DOHH2 (cell line): Measurements from ENCODE around the gene SYNGR2.

Source experiments
- H3F3A ChIP-seq: fragments of 200-600 bp; sonication (generic), shearing (Covaris generic); 2 replicates; pipeline ENCODE4 v1.6.0; 2016; ENCODE audit warnings: antibody characterized with exemption, mild to moderate bottlenecking; ENCODE audit not compliant: control insufficient read depth, insufficient read depth
- H3K27ac ChIP-seq: fragments of 200-600 bp; sonication (generic); 2 replicates; pipeline ENCODE4 v1.5.1; 2014; ENCODE audit warnings: low read depth, mild to moderate bottlenecking, low read length, moderate library complexity
- H3K27me3 ChIP-seq: fragments of 200-600 bp; sonication (generic); 2 replicates; pipeline ENCODE4 v1.6.1; 2014; ENCODE audit warnings: mild to moderate bottlenecking, low read length, mixed read lengths; ENCODE audit not compliant: control insufficient read depth
- H3K36me3 ChIP-seq: fragments of 200-600 bp; sonication (generic); 2 replicates; pipeline ENCODE4 v1.6.1; 2014; ENCODE audit warnings: mild to moderate bottlenecking, low read length, moderate library complexity, mixed read lengths; ENCODE audit not compliant: control insufficient read depth
- H3K4me1 ChIP-seq: fragments of 200-600 bp; sonication (generic); 2 replicates; pipeline ENCODE4 v1.6.1; 2014; ENCODE audit warnings: mild to moderate bottlenecking, low read length, mixed read lengths; ENCODE audit not compliant: control insufficient read depth
- H3K4me2 ChIP-seq: fragments of 200-600 bp; sonication (generic); 2 replicates; pipeline ENCODE4 v1.6.0; 2014; ENCODE audit warnings: mild to moderate bottlenecking, low read length, moderate library complexity
- H3K4me3 ChIP-seq: fragments of 200-600 bp; sonication (generic); 2 replicates; pipeline ENCODE4 v1.5.1; 2014; ENCODE audit warnings: mild to moderate bottlenecking, low read length, mixed read lengths
- H3K79me2 ChIP-seq: fragments of 200-600 bp; sonication (generic); 2 replicates; pipeline ENCODE4 v1.6.1; 2014; ENCODE audit warnings: mild to moderate bottlenecking, low read length, mixed read lengths; ENCODE audit not compliant: control insufficient read depth
- H3K9me2 ChIP-seq: fragments of 200-600 bp; sonication (generic); replicated peaks from 2 replicates; pipeline ENCODE4 v1.6.1; 2014; ENCODE audit warnings: mild to moderate bottlenecking, low read length, mixed read lengths; ENCODE audit not compliant: control insufficient read depth
- H3K9me3 ChIP-seq: fragments of 200-600 bp; sonication (generic); 2 replicates; pipeline ENCODE4 v1.6.1; 2014; ENCODE audit warnings: antibody characterized with exemption, low read length, mixed read lengths; ENCODE audit not compliant: control insufficient read depth, insufficient read depth
- H4K20me1 ChIP-seq: fragments of 200-600 bp; sonication (generic); 2 replicates; pipeline ENCODE4 v1.6.0; 2014; ENCODE audit warnings: low read depth, mild to moderate bottlenecking, antibody characterized with exemption, low read length, moderate library complexity; ENCODE audit not compliant: control insufficient read depth, insufficient read depth
- EZH2phosphoT487 ChIP-seq: fragments of 200-600 bp; sonication (generic); IDR thresholded peaks from 2 replicates; pipeline ENCODE4 v1.6.1; 2017; ENCODE audit warnings: borderline replicate concordance, mild to moderate bottlenecking, antibody characterized with exemption, low read length, moderate library complexity, mixed read lengths
- TF ChIP-seq, protein P1 (sequence below): fragments of 200-600 bp; sonication (generic); IDR thresholded peaks from one replicate; pipeline ENCODE4 v1.5.1; 2014; ENCODE audit warnings: antibody characterized with exemption, mild to moderate bottlenecking, low read depth, low read length; ENCODE audit not compliant: poor library complexity, severe bottlenecking

The SYNGR2 gene

DNA sequence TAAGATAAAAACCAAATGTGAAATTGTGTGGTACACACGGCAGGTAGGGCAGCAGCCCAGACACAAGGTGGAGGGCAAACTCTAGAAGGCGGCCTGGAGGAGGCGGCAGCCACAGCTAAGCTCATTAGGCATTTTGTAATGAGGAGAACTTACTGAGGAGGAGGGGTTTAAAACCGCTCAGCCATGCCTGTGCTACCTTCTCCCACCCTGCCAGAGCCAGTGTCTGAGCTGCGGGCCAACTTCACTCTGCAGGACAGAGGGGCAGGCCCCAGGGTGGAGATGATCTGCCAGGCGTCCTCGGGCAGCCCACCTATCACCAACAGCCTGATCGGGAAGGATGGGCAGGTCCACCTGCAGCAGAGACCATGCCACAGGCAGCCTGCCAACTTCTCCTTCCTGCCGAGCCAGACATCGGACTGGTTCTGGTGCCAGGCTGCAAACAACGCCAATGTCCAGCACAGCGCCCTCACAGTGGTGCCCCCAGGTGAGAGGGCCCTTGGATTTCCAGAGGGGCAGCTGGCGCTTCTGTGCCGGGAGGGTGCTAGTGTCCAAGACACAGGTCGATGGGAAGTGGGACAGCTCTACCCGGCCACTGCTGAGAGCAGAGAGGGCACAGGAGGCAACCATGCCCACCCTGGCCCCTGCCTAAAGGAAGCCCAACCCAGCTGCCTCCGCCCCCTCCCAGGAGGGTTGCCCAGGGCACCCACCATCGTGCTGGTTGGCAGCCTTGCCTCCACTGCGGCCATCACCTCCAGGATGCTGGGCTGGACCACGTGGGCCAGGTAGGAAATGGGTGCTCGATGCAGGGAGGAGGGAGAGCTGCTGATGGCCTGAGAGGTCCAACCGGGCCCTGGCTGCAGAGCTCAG, 4.3 kb upstream of the SYNGR2 start:
- Histone ChIP-seq H3F3A (peaks cover 5% of the 10 kb centered on the region), H4K20me1 (peaks cover under 1% of the 10 kb centered on the region), H3K9me3 (no peaks in the 10 kb centered on the region), H3K4me2 (no peak overlapping the region), H3K27ac (no peak overlapping the region), H3K79me2 (peaks cover 14% of the 10 kb centered on the region), H3K27me3 (no peaks in the 10 kb centered on the region), H3K36me3 (peaks cover 2% of the 10 kb centered on the region), H3K9me2 (no peaks in the 10 kb centered on the region), H3K4me1 (peaks cover 49% of the 10 kb centered on the region), H3K4me3 (no peak overlapping the region)
- TF ChIP-seq, protein P1, sequence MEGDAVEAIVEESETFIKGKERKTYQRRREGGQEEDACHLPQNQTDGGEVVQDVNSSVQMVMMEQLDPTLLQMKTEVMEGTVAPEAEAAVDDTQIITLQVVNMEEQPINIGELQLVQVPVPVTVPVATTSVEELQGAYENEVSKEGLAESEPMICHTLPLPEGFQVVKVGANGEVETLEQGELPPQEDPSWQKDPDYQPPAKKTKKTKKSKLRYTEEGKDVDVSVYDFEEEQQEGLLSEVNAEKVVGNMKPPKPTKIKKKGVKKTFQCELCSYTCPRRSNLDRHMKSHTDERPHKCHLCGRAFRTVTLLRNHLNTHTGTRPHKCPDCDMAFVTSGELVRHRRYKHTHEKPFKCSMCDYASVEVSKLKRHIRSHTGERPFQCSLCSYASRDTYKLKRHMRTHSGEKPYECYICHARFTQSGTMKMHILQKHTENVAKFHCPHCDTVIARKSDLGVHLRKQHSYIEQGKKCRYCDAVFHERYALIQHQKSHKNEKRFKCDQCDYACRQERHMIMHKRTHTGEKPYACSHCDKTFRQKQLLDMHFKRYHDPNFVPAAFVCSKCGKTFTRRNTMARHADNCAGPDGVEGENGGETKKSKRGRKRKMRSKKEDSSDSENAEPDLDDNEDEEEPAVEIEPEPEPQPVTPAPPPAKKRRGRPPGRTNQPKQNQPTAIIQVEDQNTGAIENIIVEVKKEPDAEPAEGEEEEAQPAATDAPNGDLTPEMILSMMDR = no peak
- TF ChIP-seq EZH2phosphoT487 = no peak

DNA sequence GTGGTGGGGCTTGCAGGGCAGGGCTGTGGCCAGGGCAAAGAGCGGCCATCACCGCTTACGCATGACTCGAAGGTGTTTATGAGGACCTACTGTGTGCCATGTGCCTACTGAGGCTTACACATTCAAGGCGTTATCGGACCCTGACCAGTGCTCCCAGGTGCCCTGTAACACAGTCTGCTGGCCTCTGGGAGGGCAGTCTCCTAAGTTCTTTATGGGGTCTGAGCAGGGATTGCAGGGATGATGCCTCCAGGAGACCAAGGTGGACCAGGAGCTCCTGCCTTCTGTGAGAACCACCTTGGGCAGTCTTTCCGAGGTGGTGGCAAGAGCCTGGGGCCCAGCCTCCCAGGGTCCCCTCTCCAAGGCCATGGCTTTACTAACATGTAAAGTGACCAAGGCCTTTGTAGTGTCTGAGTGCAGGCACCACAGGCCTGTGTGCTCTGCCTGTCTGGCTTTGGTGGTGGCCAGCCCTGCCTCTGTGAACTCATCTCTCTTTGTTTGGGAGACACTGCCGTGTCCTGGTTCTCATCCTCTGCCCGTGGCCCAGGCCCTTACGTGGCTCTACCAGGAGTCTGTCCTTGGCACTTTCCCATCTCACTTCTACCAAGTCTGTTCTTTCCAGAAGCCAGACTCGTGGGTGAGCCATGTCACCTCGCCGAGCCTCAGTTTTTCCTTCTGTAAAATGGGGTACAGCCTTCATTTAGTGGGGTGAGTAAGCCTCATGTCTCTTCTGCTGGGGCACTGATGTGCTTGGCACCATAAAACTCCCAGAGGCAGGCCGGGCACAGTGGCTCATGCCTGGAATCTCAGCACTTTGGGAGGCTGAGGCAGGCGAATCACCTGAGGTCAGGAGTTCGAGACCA, 3.4 kb upstream of the SYNGR2 start:
- Histone ChIP-seq H3K4me3 (no peak overlapping the region), H3K79me2 (peaks cover 23% of the 10 kb centered on the region), H3K9me2 (no peaks in the 10 kb centered on the region), H3K4me1 (peaks cover 49% of the 10 kb centered on the region), H3K4me2 (no peak overlapping the region), H3K27ac (no peak overlapping the region), H3K36me3 (peaks cover 11% of the 10 kb centered on the region), H3F3A (peaks cover 2% of the 10 kb centered on the region), H4K20me1 (peaks cover 8% of the 10 kb centered on the region), H3K9me3 (no peaks in the 10 kb centered on the region), H3K27me3 (no peaks in the 10 kb centered on the region)
- no peak for TF ChIP-seq EZH2phosphoT487
- TF ChIP-seq, protein P1 = no peak

DNA sequence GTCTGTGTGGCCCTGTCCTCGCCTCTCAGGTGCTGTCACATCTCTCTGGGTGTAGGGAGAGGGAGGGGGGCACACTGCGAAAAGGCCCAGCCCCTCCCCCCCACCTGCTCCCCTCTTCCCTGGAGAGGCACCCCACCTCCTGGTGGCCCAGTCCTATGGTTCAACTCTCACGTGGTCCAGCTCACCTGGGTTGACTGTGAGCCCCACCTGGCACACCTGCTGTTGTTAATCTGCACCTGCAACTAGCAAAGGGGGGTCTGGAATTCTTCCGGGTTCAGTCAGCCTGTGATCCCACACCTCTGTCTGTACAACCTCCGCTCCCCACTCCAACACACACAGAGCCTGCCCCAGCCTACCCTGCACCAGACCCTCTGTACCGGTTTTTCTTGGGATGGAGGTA, 2.0 kb upstream of the SYNGR2 start:
- H3K4me2 ChIP-seq = peak overlapping the region; percentile 3; the same call in 1 of the 2 replicates
- H3K79me2 ChIP-seq = peaks cover 37% of the 10 kb centered on the region
- H3K27ac ChIP-seq = no peak overlapping the region
- no peaks in the 10 kb centered on the region for H3K9me2 ChIP-seq
- H3K36me3 ChIP-seq = peaks cover 25% of the 10 kb centered on the region
- H3K4me3 ChIP-seq = no peak overlapping the region
- peaks cover 12% of the 10 kb centered on the region for H4K20me1 ChIP-seq
- peaks cover 50% of the 10 kb centered on the region for H3K4me1 ChIP-seq
- H3K9me3 ChIP-seq = no peaks in the 10 kb centered on the region
- no peaks in the 10 kb centered on the region for H3K27me3 ChIP-seq
- H3F3A ChIP-seq = peaks cover 2% of the 10 kb centered on the region
- no peak for TF ChIP-seq EZH2phosphoT487
- TF ChIP-seq, protein P1 = no peak
